ENCODE results near the gene EFTUD2.
A peak's percentile ranks its signal among the peaks of the same experiment; 100 is the strongest.

The EFTUD2 gene

GRCh38 chr17:44887971-44888954 lies 11.0 kb downstream of the EFTUD2 start:
- intact Hi-C loops (cut with DNase I; ENCODE audit: low total_unique reads) = no loop called here
- TF ChIP-seq, protein P1, sequence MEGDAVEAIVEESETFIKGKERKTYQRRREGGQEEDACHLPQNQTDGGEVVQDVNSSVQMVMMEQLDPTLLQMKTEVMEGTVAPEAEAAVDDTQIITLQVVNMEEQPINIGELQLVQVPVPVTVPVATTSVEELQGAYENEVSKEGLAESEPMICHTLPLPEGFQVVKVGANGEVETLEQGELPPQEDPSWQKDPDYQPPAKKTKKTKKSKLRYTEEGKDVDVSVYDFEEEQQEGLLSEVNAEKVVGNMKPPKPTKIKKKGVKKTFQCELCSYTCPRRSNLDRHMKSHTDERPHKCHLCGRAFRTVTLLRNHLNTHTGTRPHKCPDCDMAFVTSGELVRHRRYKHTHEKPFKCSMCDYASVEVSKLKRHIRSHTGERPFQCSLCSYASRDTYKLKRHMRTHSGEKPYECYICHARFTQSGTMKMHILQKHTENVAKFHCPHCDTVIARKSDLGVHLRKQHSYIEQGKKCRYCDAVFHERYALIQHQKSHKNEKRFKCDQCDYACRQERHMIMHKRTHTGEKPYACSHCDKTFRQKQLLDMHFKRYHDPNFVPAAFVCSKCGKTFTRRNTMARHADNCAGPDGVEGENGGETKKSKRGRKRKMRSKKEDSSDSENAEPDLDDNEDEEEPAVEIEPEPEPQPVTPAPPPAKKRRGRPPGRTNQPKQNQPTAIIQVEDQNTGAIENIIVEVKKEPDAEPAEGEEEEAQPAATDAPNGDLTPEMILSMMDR (IDR thresholded peaks at IDR 0.05) = no peak
- peak in 1 of 2 donors; percentile 41 for DNase-seq
- no peaks in the 10 kb centered on the region for H3K9me3 ChIP-seq
- no peak overlapping the region for H3K4me3 ChIP-seq
- H3K4me1 ChIP-seq = no peaks in the 10 kb centered on the region
- H3K36me3 ChIP-seq = peaks cover 43 to 64% (median 54%) of the 10 kb centered on the region in 3 donors
- no peak overlapping the region for H3K27ac ChIP-seq
- H3K27me3 ChIP-seq = no peaks in the 10 kb centered on the region

GRCh38 chr17:44887016-44887415 lies 12.2 kb downstream of the EFTUD2 start:
- DNase-seq = no peak
- H3K4me1 ChIP-seq = no peaks in the 10 kb centered on the region
- no peak overlapping the region for H3K27ac ChIP-seq
- H3K27me3 ChIP-seq = no peaks in the 10 kb centered on the region
- peaks cover 46 to 64% (median 55%) of the 10 kb centered on the region in 3 donors for H3K36me3 ChIP-seq
- TF ChIP-seq, protein P1 (IDR thresholded peaks at IDR 0.05) = no peak
- H3K9me3 ChIP-seq = no peaks in the 10 kb centered on the region
- intact Hi-C loops (cut with DNase I; ENCODE audit: low total_unique reads) = no loop called here
- no peak overlapping the region for H3K4me3 ChIP-seq

GRCh38 chr17:44884941-44885340 lies 14.3 kb downstream of the EFTUD2 start:
- no peaks in the 10 kb centered on the region for H3K4me1 ChIP-seq
- no peak overlapping the region for H3K27ac ChIP-seq
- no peak for DNase-seq
- H3K9me3 ChIP-seq = no peaks in the 10 kb centered on the region
- H3K36me3 ChIP-seq = peaks cover 53 to 75% (median 63%) of the 10 kb centered on the region in 3 donors
- H3K27me3 ChIP-seq = no peaks in the 10 kb centered on the region
- TF ChIP-seq, protein P1 (IDR thresholded peaks at IDR 0.05) = no peak
- intact Hi-C loops (cut with DNase I; ENCODE audit: low total_unique reads) = no loop called here
- no peak overlapping the region for H3K4me3 ChIP-seq

- Histone ChIP-seq H3K9me3 (no peaks in the 10 kb centered on the region), H3K27me3 (no peaks in the 10 kb centered on the region), H3K27ac (no peak overlapping the region), H3K36me3 (peaks cover 64 to 98% (median 91%) of the 10 kb centered on the region in 3 donors), H3K4me1 (no peaks in the 10 kb centered on the region), H3K4me3 (no peak overlapping the region)
- DNase-seq = no peak
- TF ChIP-seq, protein P1 (IDR thresholded peaks at IDR 0.05) = no peak
- intact Hi-C loops (cut with DNase I; ENCODE audit: low total_unique reads) = no loop called here
Measured at GRCh38 chr17:44881145-44881544, 18.1 kb downstream of the EFTUD2 start.

GRCh38 chr17:44880062-44880461 lies 19.2 kb downstream of the EFTUD2 start:
- Histone ChIP-seq H3K4me3 (no peak overlapping the region), H3K27ac (no peak overlapping the region), H3K27me3 (no peaks in the 10 kb centered on the region), H3K4me1 (no peaks in the 10 kb centered on the region), H3K36me3 (peaks cover 64 to 98% (median 92%) of the 10 kb centered on the region in 3 donors), H3K9me3 (no peaks in the 10 kb centered on the region)
- TF ChIP-seq, protein P1 (IDR thresholded peaks at IDR 0.05) = no peak
- DNase-seq = no peak
- intact Hi-C loops (cut with DNase I; ENCODE audit: low total_unique reads) = no loop called here
